ENCODE measurements around the gene HTD2.
"Not testable (repeated sequence)": the region's sequence is repeated elsewhere in the genome, so short reads cannot be mapped to it uniquely, and the experiment has no call there.

The HTD2 gene

GRCh38 chr3:58331593-58332152 is 25.4 kb downstream of the HTD2 start:
- no peak for DNase-seq (ENCODE audit: low read depth in 4 of 4, low spot score in 1 of 4)

- peak; percentile 46 to 71 (median 66) for DNase-seq (ENCODE audit: low read depth in 4 of 4, low spot score in 1 of 4)
Measured at GRCh38 chr3:58332575-58333188, 26.4 kb downstream of the HTD2 start, which contains the start of gene PXK. Gene PXK, plus strand, starts transcription at chr3:58332892. Its CDS starts 97 bp downstream, at chr3:58332989.

DNA sequence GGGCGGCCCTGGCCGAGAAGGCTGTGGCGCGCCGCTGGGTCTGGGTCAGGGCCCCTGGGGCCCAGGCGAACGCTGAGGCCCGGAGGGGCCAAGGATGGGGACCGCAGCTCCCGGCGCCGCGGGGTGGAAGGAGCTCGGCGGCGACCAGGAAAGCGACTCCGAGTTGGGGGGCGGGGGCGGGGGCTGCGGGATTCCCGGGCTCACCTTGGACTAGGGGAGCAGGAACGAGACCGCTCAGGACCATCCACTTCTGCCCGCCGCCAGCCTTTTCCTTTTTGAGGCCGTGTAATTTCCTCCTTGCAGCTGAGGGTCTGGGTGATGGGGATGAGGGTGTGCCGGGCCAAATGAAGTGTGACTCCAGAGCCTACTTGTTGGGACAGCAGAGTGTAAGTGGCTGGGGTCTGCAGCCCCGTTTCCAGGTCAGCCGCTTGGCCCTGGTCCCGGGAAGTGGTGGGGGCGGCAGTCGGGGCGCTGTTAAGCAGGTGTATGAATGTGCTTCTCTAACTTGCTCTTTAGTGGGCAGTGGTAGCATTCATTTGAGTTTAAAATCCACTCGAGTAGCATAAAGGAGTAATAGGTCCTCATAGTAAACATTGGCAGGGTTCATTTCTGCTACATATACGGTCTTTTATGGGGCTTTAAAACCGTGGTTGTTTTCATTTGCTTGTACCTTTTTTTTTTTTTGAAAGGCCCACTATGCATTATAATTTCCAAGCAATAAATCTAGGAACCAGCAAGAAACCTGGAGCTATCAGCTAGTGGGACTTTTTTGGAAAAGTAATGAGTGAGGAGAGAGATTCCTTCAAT is 27.1 kb downstream of the HTD2 start:
- DNase-seq (ENCODE audit: low read depth in 4 of 4, low spot score in 1 of 4): no peak

DNA sequence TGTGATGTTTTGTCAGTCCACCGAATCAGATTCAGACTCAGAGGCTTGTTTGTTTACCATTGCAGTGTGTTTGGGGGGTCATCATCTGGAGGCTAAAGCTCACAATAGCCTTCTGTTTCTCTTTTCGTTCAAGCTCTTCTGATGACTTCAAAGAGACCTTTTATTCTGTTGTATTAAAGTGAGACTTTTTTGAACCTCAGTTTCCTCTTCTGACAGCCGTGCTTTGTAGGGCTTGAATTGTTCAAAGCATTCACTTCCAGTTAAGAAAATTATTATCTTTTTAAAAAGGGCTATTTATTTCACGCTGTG is 27.6 kb downstream of the HTD2 start:
- DNase-seq (ENCODE audit: low read depth in 4 of 4, low spot score in 1 of 4): no peak

DNA sequence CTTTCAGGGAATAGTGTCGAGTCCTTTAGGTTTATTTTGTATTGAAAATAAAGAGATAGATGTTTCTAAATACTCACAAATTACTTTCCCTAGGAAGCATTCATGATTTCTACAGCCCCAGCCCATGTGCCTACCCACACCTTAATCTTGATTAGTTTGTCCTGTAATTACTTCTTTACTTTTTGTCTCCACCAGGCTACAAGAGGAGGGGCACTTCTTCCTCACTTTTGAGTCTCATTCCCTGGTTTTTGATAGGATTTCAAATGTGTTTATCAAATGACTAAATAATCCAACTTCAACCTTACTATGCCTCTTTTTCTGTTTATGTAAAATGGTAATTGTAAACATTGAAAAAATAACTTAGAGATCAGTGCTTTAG is 28.2 kb downstream of the HTD2 start:
- DNase-seq (ENCODE audit: low read depth in 4 of 4, low spot score in 1 of 4): no peak

DNA sequence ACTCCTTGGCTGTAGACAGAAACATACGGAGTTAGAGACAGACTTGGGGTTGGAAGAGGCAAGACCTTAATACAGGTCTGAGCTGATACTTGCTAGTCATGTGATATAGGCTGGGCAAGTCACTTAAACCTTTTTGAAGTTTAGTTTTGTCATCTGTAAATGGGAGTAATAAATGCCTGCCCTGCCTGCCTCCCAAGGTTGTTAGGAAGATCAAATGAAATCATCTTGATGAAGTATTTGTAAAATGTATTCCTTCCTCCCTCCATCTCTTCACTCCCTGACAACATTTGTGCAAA is 29.3 kb downstream of the HTD2 start:
- no peak for DNase-seq (ENCODE audit: low read depth in 4 of 4, low spot score in 1 of 4)

DNA sequence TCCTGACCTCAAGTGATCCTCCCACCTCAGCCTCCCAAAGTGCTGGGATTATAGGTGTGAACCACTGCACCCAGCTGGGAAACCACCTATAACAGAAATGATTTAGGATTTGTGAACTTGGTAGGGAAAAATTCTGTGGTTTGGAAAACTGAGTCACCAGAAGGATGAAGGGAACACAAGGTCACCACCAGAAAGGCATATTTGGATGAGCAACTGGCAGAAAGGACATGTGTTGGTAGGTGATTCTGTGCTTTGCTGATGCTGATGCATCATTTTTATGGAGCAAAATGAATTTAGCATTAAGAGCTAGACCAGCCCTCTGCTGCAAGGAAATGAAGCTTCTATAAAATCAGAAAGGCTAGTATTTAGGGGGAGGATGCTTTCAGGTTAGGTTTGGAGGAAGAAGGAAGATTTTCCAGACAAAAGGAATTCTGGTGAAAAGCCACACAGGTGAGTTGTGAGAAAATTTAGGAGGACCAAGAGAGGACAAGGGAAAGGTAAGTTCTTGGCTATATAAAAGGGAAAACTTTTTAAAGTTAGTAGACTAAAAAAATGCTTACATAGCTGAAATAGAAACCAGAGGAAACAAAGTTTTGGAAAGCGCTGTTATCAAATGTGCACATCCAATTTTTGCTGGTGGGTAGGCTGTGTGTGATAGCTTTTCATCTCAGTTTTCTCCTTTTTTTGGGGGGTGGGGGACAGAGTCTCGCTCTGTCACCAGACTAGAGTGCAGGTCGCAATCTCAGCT is 30.0 kb downstream of the HTD2 start:
- no peak for DNase-seq (ENCODE audit: low read depth in 4 of 4, low spot score in 1 of 4)

DNA sequence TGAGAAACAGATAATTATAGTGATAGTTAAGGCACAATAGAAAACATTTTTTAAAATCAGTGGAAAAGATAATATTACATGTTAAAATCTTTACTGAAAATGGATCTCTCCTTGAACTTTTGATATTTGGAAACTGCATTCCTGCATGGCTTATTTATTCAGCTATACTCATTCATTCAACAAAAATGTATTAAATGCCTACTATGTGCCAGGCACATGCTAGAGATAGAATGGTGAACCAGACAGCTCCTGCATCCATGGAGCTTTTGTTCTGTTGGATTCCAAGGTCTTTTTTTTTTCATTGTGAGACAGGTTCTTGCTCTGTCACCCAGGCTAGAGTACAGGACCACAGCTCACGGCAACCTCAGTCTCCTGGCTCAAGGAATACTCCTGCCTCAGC is 30.9 kb downstream of the HTD2 start:
- DNase-seq (ENCODE audit: low read depth in 4 of 4, low spot score in 1 of 4): no peak

GRCh38 chr3:58339146-58339545 is 32.8 kb downstream of the HTD2 start:
- DNase-seq (ENCODE audit: low read depth in 4 of 4, low spot score in 1 of 4): not testable (repeated sequence)

DNA sequence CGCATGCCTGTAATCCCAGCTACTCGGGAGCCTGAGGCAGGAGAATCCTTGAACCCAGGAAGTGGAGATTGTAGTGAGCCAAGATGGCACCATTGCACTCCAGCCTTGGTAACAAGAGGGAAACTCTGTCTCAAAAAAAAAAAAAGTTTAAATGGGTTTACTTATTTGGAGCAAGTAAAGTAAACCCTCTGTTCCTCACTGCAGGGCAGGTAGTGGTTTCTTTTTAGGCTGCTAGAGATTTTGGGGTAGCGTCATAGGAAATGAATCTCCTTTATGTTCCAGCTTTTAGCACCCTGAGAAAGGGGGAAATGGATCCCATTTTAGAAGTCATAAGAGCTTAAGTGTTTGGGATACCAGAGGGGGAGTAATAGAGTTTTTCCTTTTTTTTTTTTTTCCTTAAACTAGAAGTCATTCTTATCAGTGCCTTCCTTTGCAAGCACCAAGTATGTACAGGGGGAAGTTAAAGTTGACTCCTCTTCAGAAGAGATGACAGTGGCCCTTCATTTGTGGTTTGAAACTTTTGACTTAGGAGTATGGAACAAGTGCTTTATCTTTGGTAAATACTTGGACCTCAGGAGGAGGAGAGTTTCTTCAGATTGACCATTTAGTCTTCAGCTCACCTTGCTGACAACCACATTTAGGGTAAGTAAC is 34.4 kb downstream of the HTD2 start:
- no peak for DNase-seq (ENCODE audit: low read depth in 4 of 4, low spot score in 1 of 4)

DNA sequence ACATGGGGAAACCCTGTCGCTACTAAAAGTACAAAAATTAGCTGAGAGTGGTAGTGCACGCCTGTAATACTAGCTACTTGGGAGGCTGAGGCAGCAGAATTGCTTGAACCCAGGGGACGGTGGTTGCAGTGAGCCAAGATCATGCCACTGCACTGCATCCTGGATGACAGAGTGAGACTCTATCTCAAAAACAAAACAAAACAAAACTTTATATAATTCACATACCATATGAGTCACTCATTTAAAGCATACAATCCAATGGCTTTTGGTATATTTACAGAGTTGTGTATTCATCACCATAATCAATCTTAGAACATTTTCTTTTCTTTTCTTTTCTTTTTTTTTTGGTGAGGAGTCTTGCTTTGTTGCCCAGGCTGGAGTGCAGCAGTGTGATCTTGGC is 35.1 kb downstream of the HTD2 start:
- DNase-seq (ENCODE audit: low read depth in 4 of 4, low spot score in 1 of 4): no peak

GRCh38 chr3:58342676-58343075 is 36.4 kb downstream of the HTD2 start:
- DNase-seq (ENCODE audit: low read depth in 4 of 4, low spot score in 1 of 4): no peak

GRCh38 chr3:58345457-58345856 is 39.1 kb downstream of the HTD2 start:
- DNase-seq (ENCODE audit: low read depth in 4 of 4, low spot score in 1 of 4): no peak

GRCh38 chr3:58346368-58346767 is 40.0 kb downstream of the HTD2 start:
- DNase-seq (ENCODE audit: low read depth in 4 of 4, low spot score in 1 of 4): no peak

DNA sequence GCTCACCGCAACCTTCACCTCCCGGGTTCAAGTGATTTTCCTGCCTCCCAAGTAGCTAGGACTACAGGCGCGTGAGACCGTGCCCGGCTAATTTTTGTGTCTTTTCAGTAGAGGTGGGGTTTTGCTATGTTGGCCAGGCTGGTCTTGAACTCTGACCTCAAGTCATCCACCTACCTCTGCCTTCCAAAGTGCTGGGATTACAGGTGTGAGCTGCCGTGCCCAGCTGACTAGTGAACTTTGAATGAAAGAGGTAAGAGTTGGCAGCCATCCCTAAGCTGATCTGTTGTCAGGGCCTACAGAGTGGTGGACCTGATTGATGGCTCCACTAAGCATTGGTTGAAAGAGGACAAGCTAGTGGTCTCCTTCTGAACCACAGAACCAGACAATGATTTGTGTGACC is 41.7 kb downstream of the HTD2 start:
- DNase-seq (ENCODE audit: low read depth in 4 of 4, low spot score in 1 of 4): no peak

- DNase-seq (ENCODE audit: low read depth in 4 of 4, low spot score in 1 of 4): no peak
Measured at GRCh38 chr3:58349792-58350626, 43.7 kb downstream of the HTD2 start.

DNA sequence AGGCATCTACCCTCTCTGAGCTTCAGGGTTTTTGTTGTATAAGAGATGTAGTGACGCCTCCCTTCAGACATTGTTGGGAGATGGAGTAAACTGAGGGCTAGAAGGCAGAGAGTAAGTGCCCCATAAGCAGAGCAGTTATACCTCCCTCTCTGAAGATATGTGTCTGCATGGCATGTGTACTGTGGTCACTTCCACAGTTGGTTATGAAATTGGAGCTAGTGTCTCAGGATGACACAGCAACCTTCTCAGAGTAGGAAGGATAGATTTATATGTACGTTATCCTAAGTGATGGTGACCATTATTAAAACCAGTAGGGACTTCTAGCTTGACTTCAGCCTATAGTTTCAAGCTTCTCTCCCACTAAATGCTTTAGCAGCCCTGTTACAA is 44.3 kb downstream of the HTD2 start:
- no peak for DNase-seq (ENCODE audit: low read depth in 4 of 4, low spot score in 1 of 4)

- no peak for DNase-seq (ENCODE audit: low read depth in 4 of 4, low spot score in 1 of 4)
Measured at GRCh38 chr3:58351920-58352319, 45.6 kb downstream of the HTD2 start.

- no peak for DNase-seq (ENCODE audit: low read depth in 4 of 4, low spot score in 1 of 4)
Measured at GRCh38 chr3:58352626-58353025, 46.3 kb downstream of the HTD2 start.

GRCh38 chr3:58353722-58354553 is 47.6 kb downstream of the HTD2 start:
- DNase-seq (ENCODE audit: low read depth in 4 of 4, low spot score in 1 of 4): no peak
